GM12892 (cell line): ENCODE data around the gene FOXR2. TPM values are rescaled to one million over a fixed set of nuclear protein-coding genes. Genes with fewer than 3 reads are reported as not detected.
A peak's percentile ranks its signal among the peaks of the same experiment; 100 is the strongest.

Source experiments
- DNase-seq: peaks from one replicate; pipeline ENCODE4 v3.0.0; 2011; ENCODE audit not compliant: insufficient read length
- FAIRE-seq: peaks from 2 replicates; lab custom pipeline; 2011; peaks lifted over from hg19 to GRCh38; lab: Jason Lieb, UNC
- POLR2A ChIP-seq: IDR thresholded peaks from 2 replicates; pipeline ENCODE4 v1.6.1; 2011; ENCODE audit warnings: low read depth, low read length, control low read depth
- POLR2AphosphoS5 ChIP-seq: IDR thresholded peaks from 2 replicates; pipeline ENCODE4 v1.6.1; 2011; ENCODE audit warnings: low read depth, low read length, control low read depth
- TAF1 ChIP-seq: IDR thresholded peaks from 2 replicates; pipeline ENCODE4 v1.6.1; 2011; ENCODE audit warnings: low read depth, mild to moderate bottlenecking, control low read depth, low read length, borderline replicate concordance
- polyA plus RNA-seq: library from polyadenylated mRNA; unstranded; fragments of >200 nt; gene quantifications from one replicate; pipeline ENCODE4 v1.2.1, GENCODE V29; 2012; ENCODE audit warnings: missing spikeins, inconsistent platforms; ENCODE audit not compliant: missing spikeins

FOXR2 gene, protein sequence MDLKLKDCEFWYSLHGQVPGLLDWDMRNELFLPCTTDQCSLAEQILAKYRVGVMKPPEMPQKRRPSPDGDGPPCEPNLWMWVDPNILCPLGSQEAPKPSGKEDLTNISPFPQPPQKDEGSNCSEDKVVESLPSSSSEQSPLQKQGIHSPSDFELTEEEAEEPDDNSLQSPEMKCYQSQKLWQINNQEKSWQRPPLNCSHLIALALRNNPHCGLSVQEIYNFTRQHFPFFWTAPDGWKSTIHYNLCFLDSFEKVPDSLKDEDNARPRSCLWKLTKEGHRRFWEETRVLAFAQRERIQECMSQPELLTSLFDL
- not detected for polyA plus RNA-seq

DNA sequence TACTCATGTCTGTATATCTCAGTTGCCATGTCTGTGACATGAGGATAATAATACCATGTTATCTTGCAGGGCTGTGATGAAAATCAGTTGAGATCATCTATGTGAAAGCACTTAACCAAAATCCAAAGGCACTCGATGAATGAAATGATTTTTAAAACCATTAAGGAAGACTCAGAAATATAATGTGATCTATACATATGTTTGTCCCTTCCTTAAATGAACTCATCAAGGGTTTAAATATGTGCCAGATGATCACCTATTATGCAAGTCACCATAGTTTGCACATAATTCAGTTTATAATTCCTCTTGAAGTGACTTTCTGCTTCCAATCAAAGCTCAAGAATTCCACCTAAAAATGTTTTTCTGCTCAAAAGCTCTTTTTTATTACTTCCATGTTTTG, at the start of gene FOXR2:
FOXR2 (plus strand) TSS at position 301 of the 400 bp plus-strand sequence. CDS start 312 bp downstream, outside the sequence.
- DNase-seq, result no peak

DNA sequence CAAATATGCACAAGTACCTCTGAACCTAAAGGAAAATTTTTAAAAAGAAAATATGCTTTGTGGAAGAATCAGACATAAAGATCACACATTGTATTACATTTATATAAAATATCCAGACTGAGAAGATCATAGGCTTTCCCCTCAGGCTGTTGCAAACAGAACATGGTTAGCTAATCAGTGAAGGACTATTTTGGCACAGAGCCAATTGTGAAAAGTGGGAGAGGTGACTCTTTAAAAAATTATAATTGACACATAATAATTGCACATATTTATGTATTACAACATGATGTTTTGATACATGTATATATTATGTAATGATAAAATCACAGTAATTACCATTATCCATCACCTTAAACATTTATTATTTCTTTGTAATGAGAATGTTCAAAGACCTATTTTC, 44.1 kb upstream of the FOXR2 start:
- DNase-seq (no peak), FAIRE-seq (no peak)
- TF ChIP-seq TAF1 (no peak), POLR2A (no peak), POLR2AphosphoS5 (no peak)

More for the DNA sequence above, at the start of gene FOXR2:
- TF ChIP-seq POLR2AphosphoS5 (no peak), POLR2A (no peak)
- no peak for FAIRE-seq

DNA sequence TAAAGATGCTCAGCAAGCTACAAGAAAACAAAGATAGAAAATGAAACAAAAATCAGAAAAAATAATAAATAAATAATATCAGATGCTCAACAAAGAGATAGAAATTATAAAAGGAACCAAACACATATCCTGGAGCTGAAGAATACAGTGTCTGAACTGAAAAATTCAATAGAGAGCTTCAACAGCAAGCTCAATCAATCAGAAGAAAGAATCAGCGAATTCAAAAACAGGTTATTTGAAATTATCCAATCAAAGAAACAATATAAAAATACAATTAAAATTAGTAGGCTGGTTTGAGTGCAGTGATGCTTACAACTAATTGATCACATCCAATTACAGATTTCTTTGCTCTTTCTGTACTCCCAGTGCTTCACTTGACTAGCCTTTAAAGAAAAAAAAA, 40.8 kb upstream of the FOXR2 start:
- no peak for DNase-seq
- FAIRE-seq, result no peak
- TF ChIP-seq POLR2AphosphoS5, result no peak
- no peak for TF ChIP-seq POLR2A
- no peak for TF ChIP-seq TAF1

DNA sequence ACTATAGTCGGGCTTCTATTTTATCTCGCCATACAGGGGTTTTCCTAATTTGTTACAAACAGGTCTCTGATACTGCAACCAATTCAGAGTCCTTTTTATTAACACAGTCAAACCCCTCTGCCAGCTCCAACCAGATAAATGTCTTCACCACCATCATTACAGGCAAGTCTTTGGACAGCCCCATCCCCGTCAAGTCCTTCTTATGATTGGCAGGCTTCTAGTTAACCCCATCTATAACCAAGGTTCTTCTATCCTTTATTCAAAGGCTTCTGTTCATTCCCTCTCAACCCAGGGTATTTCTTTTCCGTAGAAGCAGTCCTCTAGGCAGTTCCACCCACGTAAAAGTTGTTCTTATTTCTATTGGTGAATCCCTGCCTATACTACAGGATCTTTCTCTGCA, 29.9 kb upstream of the FOXR2 start:
- DNase-seq (no peak), FAIRE-seq (no peak)
- no peak for TF ChIP-seq POLR2A
- no peak for TF ChIP-seq POLR2AphosphoS5
- TF ChIP-seq TAF1, result no peak

DNA sequence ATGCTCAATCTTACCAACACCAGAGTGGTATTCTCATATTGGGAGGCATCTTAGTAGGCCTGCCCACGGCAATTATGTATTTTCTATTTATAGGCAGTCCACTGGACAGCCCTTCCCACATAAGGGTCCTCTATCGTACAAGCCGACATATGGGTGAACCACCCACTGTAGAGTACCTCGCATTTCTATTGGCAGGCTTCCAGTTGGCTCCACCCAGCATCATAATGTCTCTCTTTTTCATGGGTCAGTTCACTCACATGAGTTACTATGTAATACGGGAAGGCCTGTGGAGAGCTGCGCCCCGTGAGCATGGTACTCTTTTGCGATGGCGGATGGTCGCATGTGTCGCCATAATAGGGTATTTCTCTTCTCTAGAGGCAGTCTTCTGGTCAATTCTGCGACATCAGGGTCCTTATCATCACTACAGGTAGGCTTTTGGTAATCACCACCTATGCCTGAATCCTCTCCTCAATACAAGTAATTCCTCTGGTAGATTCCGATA, 29.4 kb upstream of the FOXR2 start:
- FAIRE-seq (no peak), DNase-seq (no peak)

DNA sequence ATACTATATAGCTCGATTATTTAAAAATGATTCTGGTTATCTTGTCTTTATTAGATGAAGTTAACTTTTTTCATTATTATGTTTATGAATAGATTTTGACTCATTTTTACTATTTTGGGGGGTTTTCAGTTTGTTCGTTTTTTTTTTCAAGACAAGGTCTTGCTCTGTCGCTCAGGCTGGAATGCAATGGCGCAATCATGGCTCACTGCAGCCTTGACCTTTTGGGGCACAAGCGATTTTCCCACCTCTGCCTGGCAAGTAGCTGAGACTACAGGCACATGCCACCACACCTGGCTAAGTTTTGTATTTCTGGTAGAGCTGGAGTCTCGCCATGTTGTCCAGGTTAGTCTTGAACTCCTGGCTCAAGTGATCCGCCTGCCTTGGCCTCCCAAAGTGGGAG, 24.9 kb upstream of the FOXR2 start:
- DNase-seq, result no peak
- no peak for TF ChIP-seq POLR2AphosphoS5
- TF ChIP-seq POLR2A, result no peak
- no peak for TF ChIP-seq TAF1
- no peak for FAIRE-seq

More for the DNA sequence above, 29.4 kb upstream of the FOXR2 start:
- no peak for TF ChIP-seq TAF1

DNA sequence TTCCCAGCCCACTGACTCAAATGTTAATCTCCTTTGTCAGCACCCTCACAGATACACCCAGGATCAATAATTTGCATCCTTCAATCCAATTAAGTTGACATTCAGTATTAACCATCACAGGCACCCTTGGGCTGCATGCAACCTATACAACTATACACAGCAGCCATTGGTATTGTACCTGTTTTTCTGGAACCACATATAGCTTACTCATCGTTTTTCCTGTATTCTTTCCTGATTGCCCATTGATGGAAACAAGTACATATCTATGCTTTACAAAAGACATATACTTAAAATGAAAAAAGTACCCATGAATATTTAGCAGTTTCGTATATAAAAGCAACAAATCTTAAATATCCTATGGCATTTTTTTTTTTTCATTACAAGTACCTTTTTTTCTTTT, 3.7 kb upstream of the FOXR2 start:
- no peak for FAIRE-seq
- no peak for TF ChIP-seq TAF1

DNA sequence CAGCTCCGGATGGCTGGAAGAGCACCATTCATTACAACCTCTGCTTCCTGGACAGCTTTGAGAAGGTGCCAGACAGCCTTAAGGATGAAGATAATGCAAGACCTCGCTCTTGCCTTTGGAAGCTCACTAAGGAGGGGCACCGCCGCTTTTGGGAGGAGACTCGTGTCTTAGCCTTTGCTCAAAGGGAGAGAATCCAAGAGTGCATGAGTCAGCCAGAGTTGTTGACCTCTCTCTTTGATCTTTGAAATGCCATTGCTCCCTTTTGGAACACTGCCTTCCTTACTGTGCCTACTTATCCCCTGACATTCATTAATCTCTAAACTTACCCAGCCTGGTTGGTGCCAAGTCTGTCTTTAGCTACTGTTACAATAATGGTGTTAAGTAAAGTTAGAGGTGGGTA, 1.2 kb downstream of the FOXR2 start:
- FAIRE-seq (no peak), DNase-seq (no peak)
- no peak for TF ChIP-seq POLR2AphosphoS5
- no peak for TF ChIP-seq TAF1
- TF ChIP-seq POLR2A, result no peak

More for the DNA sequence above, 3.7 kb upstream of the FOXR2 start:
- DNase-seq, result no peak

DNA sequence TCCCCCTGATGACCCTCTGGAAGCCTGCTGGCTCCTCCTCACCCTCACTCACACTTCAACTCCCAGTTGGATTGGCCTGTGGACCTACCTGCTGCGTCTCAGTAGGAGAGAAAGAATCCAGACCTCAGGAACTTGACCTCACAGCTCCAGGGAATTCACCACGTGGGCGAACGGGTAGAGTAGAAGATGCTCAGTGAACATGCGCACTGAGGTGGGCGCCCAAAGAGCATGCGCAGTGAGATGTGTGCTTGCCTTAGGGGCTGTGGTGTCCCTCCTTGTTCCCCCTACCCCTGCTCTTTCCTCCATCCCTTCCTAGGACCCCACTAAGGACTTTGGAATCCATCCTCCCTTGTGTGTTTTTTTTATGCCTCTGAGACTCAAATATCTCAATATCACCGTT, 12.9 kb downstream of the FOXR2 start:
- no peak for DNase-seq
- FAIRE-seq, result no peak
- TF ChIP-seq POLR2AphosphoS5 (no peak), POLR2A (no peak), TAF1 (no peak)

DNA sequence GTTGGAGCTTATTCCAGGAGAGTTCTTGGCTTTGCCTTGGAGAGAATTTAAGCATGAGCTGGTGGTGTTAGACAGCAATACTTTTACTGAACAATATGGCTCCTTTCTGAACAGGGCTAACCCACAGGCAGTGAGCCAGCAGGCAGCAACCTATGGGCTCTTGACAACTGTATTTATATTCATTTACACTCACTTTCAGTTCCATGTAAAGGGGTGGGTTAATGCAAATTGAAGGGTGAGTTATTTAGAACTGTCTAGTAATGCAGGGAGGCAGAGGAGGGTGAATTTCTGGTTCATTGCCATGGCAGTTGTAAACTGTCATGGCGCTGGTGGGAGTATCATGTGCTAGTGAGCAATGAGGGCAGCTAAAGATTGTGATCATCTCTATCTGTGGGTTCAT, 15.7 kb downstream of the FOXR2 start:
- TF ChIP-seq TAF1 (no peak), POLR2A (no peak), POLR2AphosphoS5 (no peak)
- FAIRE-seq (no peak), DNase-seq (no peak)

DNA sequence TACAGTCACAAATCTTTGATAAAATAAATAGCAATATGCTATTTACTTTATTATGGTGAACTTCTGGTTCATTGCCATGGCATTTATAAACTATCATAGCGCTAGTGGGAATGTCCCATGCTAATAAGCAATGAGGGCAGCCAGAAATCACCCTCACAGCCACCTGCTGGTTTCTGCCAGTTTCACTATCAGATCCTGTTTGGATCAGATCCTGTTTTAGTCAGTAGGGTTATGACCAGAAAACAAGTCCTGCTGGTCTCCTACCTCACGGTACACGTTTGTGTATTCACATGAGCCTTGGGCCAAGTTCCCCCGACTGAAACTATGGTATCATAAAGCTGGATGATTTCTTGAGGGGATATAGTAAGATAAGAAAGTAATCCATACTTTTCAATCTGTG, 17.7 kb downstream of the FOXR2 start:
- FAIRE-seq (peak; percentile 85), DNase-seq (no peak)
- TF ChIP-seq POLR2A (no peak), TAF1 (no peak), POLR2AphosphoS5 (no peak)

DNA sequence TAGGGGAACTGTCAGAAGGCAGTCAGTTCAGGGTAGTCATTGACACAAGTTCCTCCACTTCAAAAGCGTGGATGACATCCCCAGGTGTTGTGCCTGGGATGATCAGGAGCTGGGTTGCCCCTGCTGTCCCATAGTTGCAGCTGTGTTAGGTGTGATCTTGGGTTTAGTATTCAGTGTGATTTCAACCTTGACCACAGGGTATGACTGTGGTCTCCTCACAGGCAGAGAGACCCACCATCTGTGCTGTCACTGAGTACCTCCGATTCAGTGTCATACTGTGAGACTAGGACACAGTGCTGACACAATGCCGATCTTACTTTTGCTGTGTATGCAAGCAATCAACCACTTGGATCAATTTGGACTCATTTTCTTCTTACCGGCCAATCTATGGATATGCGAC, 25.2 kb downstream of the FOXR2 start:
- DNase-seq (no peak), FAIRE-seq (peak; percentile 46)
- TF ChIP-seq POLR2A, result no peak
- no peak for TF ChIP-seq POLR2AphosphoS5
- no peak for TF ChIP-seq TAF1

DNA sequence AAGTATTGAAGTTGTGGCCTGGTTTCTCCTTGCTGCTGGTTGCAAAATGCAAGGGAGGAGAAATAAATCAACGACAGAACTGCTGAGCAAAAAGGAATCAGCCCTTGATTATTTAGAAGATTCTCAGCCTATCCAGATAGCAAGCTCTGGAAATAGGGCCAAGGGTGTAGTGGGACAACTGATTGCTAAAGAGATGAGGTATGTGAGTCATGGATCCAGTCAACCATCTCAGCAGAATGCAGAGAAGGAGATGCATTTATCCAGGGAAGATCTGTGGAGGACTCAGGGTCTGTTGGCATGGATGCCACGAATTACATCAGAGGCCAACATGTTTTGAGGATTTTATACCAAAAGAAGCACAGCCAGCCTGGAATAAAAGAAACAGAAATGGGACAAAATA, 36.7 kb downstream of the FOXR2 start:
- FAIRE-seq (no peak), DNase-seq (no peak)
- TF ChIP-seq POLR2A, result no peak

DNA sequence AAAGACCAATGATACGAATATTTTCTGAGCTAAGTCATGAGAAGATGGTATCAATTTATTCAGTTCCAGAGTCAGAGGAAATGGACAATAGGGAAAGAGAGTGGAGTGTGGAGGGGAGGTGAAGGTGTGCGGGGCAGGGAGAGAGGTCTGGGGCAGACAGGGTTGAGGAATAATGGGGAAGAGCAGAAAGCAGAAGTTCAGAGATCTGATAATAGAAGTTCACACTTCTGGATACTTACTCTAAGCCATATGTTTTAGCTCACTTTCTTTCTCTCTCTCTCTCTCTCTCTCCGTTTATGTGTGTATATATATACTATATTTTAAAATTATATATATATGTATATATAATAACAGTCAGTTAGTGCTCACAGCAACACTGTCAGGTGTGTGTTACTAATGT, 40.4 kb downstream of the FOXR2 start:
- no peak for TF ChIP-seq TAF1
- no peak for TF ChIP-seq POLR2A
- DNase-seq (no peak), FAIRE-seq (no peak)
